Activated gamma-delta T cell treated with anti-CD3 and anti-CD28 coated beads, Interleukin-2, amount 50 U/mL, for 16 hours (primary cell): ENCODE measurements around the gene PRDM7.
"Not testable (repeated sequence)": the region's sequence is repeated elsewhere in the genome, so short reads cannot be mapped to it uniquely, and the experiment has no call there.

Experiments
- DNase-seq: peaks from one replicate; pipeline ENCODE4 v3.0.0-alpha.2; 2020; ENCODE audit warnings: low read depth

The PRDM7 gene

GRCh38 chr16:90077240-90077756, at the start of gene PRDM7:
Gene PRDM7, minus strand, starts transcription at chr16:90077331. Its CDS starts 1,421 bp downstream, at chr16:90075910.
- DNase-seq: peak; percentile 91

DNA sequence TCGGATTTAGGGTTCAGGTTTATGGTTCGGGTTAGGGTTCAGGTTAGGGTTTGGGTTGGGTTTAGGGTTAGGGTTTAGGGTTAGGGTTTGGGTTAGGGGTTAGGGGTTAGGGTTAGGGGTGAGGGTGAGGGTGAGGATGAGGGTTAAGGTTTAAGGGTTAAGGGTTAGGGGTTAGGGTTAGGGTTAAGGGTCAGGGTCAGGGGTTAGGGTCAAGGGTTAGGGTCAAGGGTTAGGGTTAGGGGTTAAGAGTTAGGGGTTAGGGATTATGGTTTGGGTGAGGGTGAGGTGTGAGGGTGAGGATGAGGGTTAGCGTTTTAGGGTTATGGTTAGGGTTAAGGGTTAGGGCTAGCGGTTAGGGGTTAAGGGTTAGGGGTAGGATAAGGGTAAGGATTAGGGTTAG, 44.7 kb upstream of the PRDM7 start:
- DNase-seq: not testable (repeated sequence)

- DNase-seq: not testable (repeated sequence)
These were observed 30.5 kb upstream of the PRDM7 start for GRCh38 chr16:90107617-90108016.

- not testable (repeated sequence) for DNase-seq
These were observed 29.9 kb upstream of the PRDM7 start for GRCh38 chr16:90107060-90107459.

GRCh38 chr16:90106271-90106670, 29.1 kb upstream of the PRDM7 start:
- DNase-seq: peak; percentile 41

- DNase-seq: not testable (repeated sequence)
These were observed 27.6 kb upstream of the PRDM7 start for GRCh38 chr16:90104725-90105124.

- not testable (repeated sequence) for DNase-seq
These were observed 25.2 kb upstream of the PRDM7 start for GRCh38 chr16:90102086-90102884.

DNA sequence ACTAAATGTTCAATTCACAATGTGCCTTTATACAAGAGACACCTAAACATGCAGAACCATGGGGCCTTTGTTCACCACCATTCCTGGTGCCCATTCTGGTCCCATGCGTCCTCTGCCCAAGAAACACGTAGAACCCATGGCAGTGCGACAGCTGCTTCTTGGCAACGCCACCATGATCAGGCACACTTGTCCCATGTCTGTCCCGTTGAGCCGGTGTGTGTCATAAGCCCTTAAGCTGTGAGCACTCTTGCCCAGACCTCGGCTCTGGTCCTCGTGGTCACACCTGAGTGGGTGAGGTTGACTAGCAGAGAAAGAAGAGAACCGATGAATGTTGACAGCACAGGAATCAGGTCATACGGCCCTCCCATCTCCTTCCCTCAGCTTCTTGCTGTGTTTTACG, 24.2 kb upstream of the PRDM7 start:
- not testable (repeated sequence) for DNase-seq

DNA sequence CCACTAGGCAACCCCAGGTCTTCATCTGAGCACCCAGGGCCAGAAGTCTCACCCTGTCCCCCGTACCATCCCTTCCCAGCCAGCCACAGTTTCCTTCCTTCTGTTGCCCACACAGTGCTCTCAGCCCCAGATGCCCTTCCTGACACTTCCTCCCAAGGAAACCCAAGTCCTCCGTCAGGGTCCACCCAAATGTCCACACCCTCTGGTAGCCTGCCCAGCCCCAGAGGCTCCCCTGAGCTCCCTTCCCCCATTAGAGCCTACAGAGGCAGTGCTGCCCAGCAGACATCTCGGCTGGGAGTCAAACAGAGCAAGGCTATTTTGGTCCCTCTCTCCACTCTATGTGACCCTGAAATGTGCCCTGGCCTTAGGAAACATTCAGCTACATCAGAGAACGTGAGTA, 23.7 kb upstream of the PRDM7 start:
- DNase-seq: not testable (repeated sequence)

- DNase-seq: not testable (repeated sequence)
These were observed 23.1 kb upstream of the PRDM7 start for GRCh38 chr16:90100229-90100628.

- not testable (repeated sequence) for DNase-seq
These were observed 21.8 kb upstream of the PRDM7 start for GRCh38 chr16:90098936-90099335.

DNA sequence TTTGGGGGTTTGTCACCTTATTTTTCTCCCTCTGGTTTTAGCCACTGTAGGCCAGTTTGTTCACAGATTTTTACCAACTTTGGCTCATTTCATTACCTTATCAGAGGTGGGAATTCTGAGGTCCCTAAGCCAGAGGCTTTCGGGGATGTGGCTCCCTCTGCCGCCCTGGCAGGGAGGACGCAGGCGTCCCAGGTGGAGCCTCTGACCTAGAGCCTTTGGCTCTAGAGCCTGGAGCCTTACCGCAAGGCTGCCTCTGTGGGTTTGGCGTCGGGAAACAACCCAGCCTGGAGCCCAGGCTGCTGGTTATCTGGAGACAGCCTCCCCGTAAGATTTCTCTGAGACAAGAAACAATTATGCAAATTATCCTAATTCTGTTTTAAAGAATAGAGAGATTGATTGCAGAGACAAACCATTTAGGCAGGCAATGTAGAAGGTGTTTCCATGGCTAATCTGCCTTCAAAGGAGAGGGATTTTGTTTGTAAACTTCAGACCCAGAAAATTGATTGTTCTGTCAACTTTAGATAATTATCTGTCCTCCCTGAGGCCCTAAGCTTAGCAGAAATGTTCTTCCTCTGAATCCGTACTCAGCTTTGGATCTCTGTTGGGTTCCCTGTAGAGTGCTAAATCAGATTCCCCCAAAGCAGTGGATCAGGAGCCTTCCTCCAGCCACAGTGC, 20.0 kb upstream of the PRDM7 start:
- DNase-seq: not testable (repeated sequence)

- not testable (repeated sequence) for DNase-seq
These were observed 17.7 kb upstream of the PRDM7 start for GRCh38 chr16:90094791-90095190.

- not testable (repeated sequence) for DNase-seq
These were observed 17.2 kb upstream of the PRDM7 start for GRCh38 chr16:90094296-90094695.

- DNase-seq: not testable (repeated sequence)
These were observed 16.7 kb upstream of the PRDM7 start for GRCh38 chr16:90093799-90094198.

DNA sequence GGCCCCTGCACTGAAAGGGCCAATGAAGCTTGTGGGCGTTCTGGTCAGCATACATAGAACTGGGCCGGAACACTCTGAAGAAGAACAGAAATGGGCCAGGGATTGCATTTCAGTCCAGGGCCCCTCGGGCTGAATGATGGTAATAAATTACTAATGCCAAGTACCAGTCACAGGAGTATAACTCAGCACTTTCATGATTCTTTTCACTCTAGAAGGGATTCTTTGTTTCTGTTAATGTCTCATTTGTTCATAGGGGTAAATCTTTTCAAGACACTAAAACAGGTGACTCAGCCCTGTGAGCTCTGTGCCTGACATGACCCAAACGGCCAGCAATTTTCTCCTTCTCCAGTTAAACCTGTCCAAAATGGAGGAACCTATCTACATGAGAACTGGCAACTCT, 15.7 kb upstream of the PRDM7 start:
- not testable (repeated sequence) for DNase-seq

- no peak for DNase-seq
These were observed 7.3 kb upstream of the PRDM7 start for GRCh38 chr16:90084215-90084950.

- no peak for DNase-seq
These were observed 6.0 kb upstream of the PRDM7 start for GRCh38 chr16:90083139-90083538.

- DNase-seq: no peak
These were observed 4.5 kb upstream of the PRDM7 start for GRCh38 chr16:90081606-90081970.

DNA sequence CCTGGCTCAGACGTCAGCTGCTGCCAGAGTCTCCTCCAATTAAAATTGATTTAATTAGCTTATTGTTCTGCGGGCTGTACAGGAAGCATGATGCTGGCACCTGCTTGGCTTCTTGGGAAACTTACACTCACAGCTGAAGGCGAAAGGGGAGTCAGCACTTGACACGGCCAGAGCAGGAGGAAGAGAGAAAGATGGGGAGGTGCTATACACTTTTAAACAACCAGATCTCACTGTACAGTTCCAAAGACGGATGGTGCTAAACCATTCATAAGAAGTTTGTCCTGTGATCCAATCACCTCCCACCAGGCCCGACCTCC, 1.4 kb upstream of the PRDM7 start:
- DNase-seq: no peak

- peak; percentile 22 for DNase-seq
These were observed 837 bp upstream of the PRDM7 start for GRCh38 chr16:90077757-90078578.
